SK-N-SH (cell line): ENCODE measurements around the gene ASGR1. TPM values are rescaled to one million over a fixed set of nuclear protein-coding genes. Genes with fewer than 3 reads are reported as not detected.
A peak's percentile ranks its signal among the peaks of the same experiment; 100 is the strongest.

Experiments used
- CTCF ChIA-PET: fragments of 300-600, 350-600 bp; formaldehyde crosslinking; extraction: SDS; loops from one replicate; lab custom pipeline; 2021; lab: Yijun Ruan, JAX
- POLR2A ChIA-PET: fragments of 350-600 bp; sonication (Branson Sonifier 250); formaldehyde crosslinking; extraction: SDS; loops from one replicate; lab custom pipeline; 2020; ENCODE audit warnings: antibody characterized with exemption, inconsistent platforms; lab: Yijun Ruan, JAX
- DNase-seq: peaks from one replicate; pipeline ENCODE4 v3.0.0; 2012
- H2AFZ ChIP-seq: fragments of 200-600 bp; sonication (generic); 2 replicates; pipeline ENCODE4 v1.8.1; 2016; ENCODE audit warnings: antibody characterized with exemption, mild to moderate bottlenecking, low read depth
- H3F3A ChIP-seq: fragments of 200-600 bp; sonication (generic); replicated peaks from 2 replicates; pipeline ENCODE3; 2016; ENCODE audit warnings: antibody characterized with exemption, mild to moderate bottlenecking; ENCODE audit not compliant: insufficient read depth
- H3K27ac ChIP-seq, 2 experiments: fragments of 200-500 bp in 1 of 2; fragments of 200-600 bp in 1 of 2; sonication (Bioruptor generic) in 1 of 2; sonication (generic), shearing (Covaris generic) in 1 of 2; 2 replicates each; pipeline versions ENCODE4 v1.5.1 to v1.6.1; 2014 to 2016; ENCODE audit warnings: low read depth in 2 of 2, inconsistent platforms in 1 of 2, low read length in 1 of 2, mild to moderate bottlenecking in 1 of 2, mixed read lengths in 1 of 2
- H3K27me3 ChIP-seq: fragments of 200-600 bp; sonication (generic), shearing (Covaris generic); 2 replicates; pipeline ENCODE4 v1.6.1; 2016; ENCODE audit warnings: mixed run types; ENCODE audit not compliant: insufficient read depth
- H3K36me3 ChIP-seq, 2 experiments: fragments of 200-500 bp in 1 of 2; fragments of 200-600 bp in 1 of 2; sonication (Bioruptor generic) in 1 of 2; sonication (generic) in 1 of 2; replicated peaks in 1 of 2; 2 replicates each; pipeline versions ENCODE3 to v1.5.1; 2014 to 2016; ENCODE audit warnings: low read length in 1 of 2, mild to moderate bottlenecking in 1 of 2; ENCODE audit not compliant: insufficient read depth in 2 of 2, control insufficient read depth in 1 of 2
- H3K4me1 ChIP-seq, 2 experiments: fragments of 200-500 bp in 1 of 2; fragments of 200-600 bp in 1 of 2; sonication (Bioruptor generic) in 1 of 2; sonication (generic), shearing (Covaris generic) in 1 of 2; 2 replicates each; pipeline versions ENCODE4 v1.5.1 to v1.6.1; 2014 to 2016; ENCODE audit warnings: low read depth in 1 of 2, low read length in 1 of 2, mixed run types in 1 of 2; ENCODE audit not compliant: insufficient read depth in 2 of 2, control insufficient read depth in 1 of 2
- H3K4me2 ChIP-seq: fragments of 200-600 bp; sonication (generic), shearing (Covaris generic); 2 replicates; pipeline ENCODE4 v1.6.1; 2017; ENCODE audit warnings: mixed run types
- H3K4me3 ChIP-seq, 2 experiments: fragments of 200-500 bp in 1 of 2; fragments of 200-600 bp in 1 of 2; sonication (Bioruptor generic) in 1 of 2; sonication (generic), shearing (Covaris generic) in 1 of 2; 2 replicates each; pipeline versions ENCODE4 v1.5.1 to v1.8.1; 2014 to 2016; ENCODE audit warnings: low read depth in 2 of 2, inconsistent platforms in 1 of 2, low read length in 1 of 2, mild to moderate bottlenecking in 1 of 2, mixed read lengths in 1 of 2, moderate library complexity in 1 of 2
- H3K79me2 ChIP-seq: fragments of 200-600 bp; sonication (generic); 2 replicates; pipeline ENCODE4 v1.8.1; 2017; ENCODE audit warnings: mild to moderate bottlenecking; ENCODE audit not compliant: insufficient read depth
- H3K9ac ChIP-seq: fragments of 200-600 bp; sonication (generic); 2 replicates; pipeline ENCODE4 v1.6.1; 2017; ENCODE audit warnings: mixed run types
- H3K9me2 ChIP-seq: fragments of 200-600 bp; sonication (generic); 2 replicates; pipeline ENCODE4 v1.6.1; 2017; ENCODE audit warnings: mixed run types
- H3K9me3 ChIP-seq: fragments of 200-600 bp; sonication (generic); 2 replicates; pipeline ENCODE4 v1.6.1; 2017; ENCODE audit warnings: mixed run types, mild to moderate bottlenecking, moderate library complexity
- H4K20me1 ChIP-seq: fragments of 200-600 bp; sonication (generic); 2 replicates; pipeline ENCODE4 v1.6.1; 2017; ENCODE audit warnings: mild to moderate bottlenecking, mixed run types; ENCODE audit not compliant: insufficient read depth
- CHD2 ChIP-seq: fragments of 150-350 bp; IDR thresholded peaks from 2 replicates; pipeline ENCODE4 v1.6.1; 2018; ENCODE audit warnings: low read length; ENCODE audit not compliant: partially characterized antibody
- CTCF ChIP-seq: fragments of 200-600 bp; sonication (generic); IDR thresholded peaks from 2 replicates; pipeline ENCODE4 v1.6.1; 2017; ENCODE audit warnings: antibody characterized with exemption, mild to moderate bottlenecking, moderate library complexity
- ELF1 ChIP-seq: IDR thresholded peaks from 2 replicates; pipeline ENCODE4 v1.4.0; 2012
- EP300 ChIP-seq, 2 experiments: IDR thresholded peaks; 2 replicates each; pipeline versions ENCODE4 v1.4.0 to v1.6.1; 2012; ENCODE audit warnings: borderline replicate concordance in 1 of 2, low read depth in 1 of 2, low read length in 1 of 2
- EZH2phosphoT487 ChIP-seq: fragments of 200-600 bp; sonication (generic); IDR thresholded peaks from 2 replicates; pipeline ENCODE4 v1.6.1; 2017; ENCODE audit warnings: low read depth, mixed run types, mild to moderate bottlenecking, antibody characterized with exemption, moderate library complexity, borderline replicate concordance
- FOSL2 ChIP-seq: IDR thresholded peaks from 2 replicates; pipeline ENCODE4 v1.4.0; 2012; ENCODE audit warnings: low read depth, mild to moderate bottlenecking, moderate library complexity, borderline replicate concordance
- FOXJ3 ChIP-seq: sonication (generic); formaldehyde crosslinking; IDR thresholded peaks from 2 replicates; pipeline ENCODE4 v1.5.1; 2020; ENCODE audit warnings: mild to moderate bottlenecking, missing genetic modification reagents
- GATA2 ChIP-seq: sonication (generic); formaldehyde crosslinking; IDR thresholded peaks from 2 replicates; pipeline ENCODE4 v1.5.0; 2020; ENCODE audit warnings: mild to moderate bottlenecking, missing genetic modification reagents
- MEF2A ChIP-seq: IDR thresholded peaks from 2 replicates; pipeline ENCODE4 v1.4.0; 2012; ENCODE audit warnings: low read depth, borderline replicate concordance
- MXI1 ChIP-seq: IDR thresholded peaks from 2 replicates; pipeline ENCODE4 v1.6.1; 2012; ENCODE audit warnings: mild to moderate bottlenecking, low read depth, low read length, improper control_type of control experiment
- NFIC ChIP-seq: IDR thresholded peaks from 2 replicates; pipeline ENCODE4 v1.4.0; 2012; ENCODE audit warnings: borderline replicate concordance
- POLR2AphosphoS5 ChIP-seq: IDR thresholded peaks from 2 replicates; pipeline ENCODE4 v1.6.1; 2012; ENCODE audit warnings: low read depth, low read length
- RAD21 ChIP-seq: IDR thresholded peaks from 2 replicates; pipeline ENCODE4 v1.6.1; 2012; ENCODE audit warnings: mild to moderate bottlenecking, low read length
- RCOR1 ChIP-seq: fragments of 150-350 bp; IDR thresholded peaks from 2 replicates; pipeline ENCODE4 v1.6.1; 2017; ENCODE audit warnings: antibody characterized with exemption, low read length
- RFX5 ChIP-seq: IDR thresholded peaks from 2 replicates; pipeline ENCODE4 v1.6.1; 2012; ENCODE audit warnings: mild to moderate bottlenecking, improper control_type of control experiment, low read length
- RXRA ChIP-seq: IDR thresholded peaks from 2 replicates; pipeline ENCODE4 v1.4.0; 2012; ENCODE audit warnings: low read depth, mild to moderate bottlenecking, borderline replicate concordance
- SIN3A ChIP-seq: IDR thresholded peaks from 2 replicates; pipeline ENCODE4 v1.6.1; 2012; ENCODE audit warnings: low read depth, mild to moderate bottlenecking, low read length, moderate library complexity, borderline replicate concordance
- TAF1 ChIP-seq: IDR thresholded peaks from 2 replicates; pipeline ENCODE4 v1.6.1; 2012; ENCODE audit warnings: low read depth, mild to moderate bottlenecking, low read length, moderate library complexity, borderline replicate concordance
- TCF12 ChIP-seq: IDR thresholded peaks from 2 replicates; pipeline ENCODE4 v1.4.0; 2012
- TEAD4 ChIP-seq: IDR thresholded peaks from 2 replicates; pipeline ENCODE4 v1.4.0; 2012; ENCODE audit warnings: mild to moderate bottlenecking, borderline replicate concordance; ENCODE audit not compliant: insufficient read depth
- YY1 ChIP-seq: IDR thresholded peaks from 2 replicates; pipeline ENCODE4 v1.4.0; 2012; ENCODE audit warnings: low read depth, mild to moderate bottlenecking
- WGBS: methylation state at CpG from one replicate; pipeline ENCODE4 v1.1.6; 2017; ENCODE audit warnings: low lambda C conversion rate; 5-methylcytosine and 5-hydroxymethylcytosine counted together
- polyA plus RNA-seq, 3 experiments: library from polyadenylated mRNA; depleted of rRNA; stranded (reverse); fragments of >200 nt; gene quantifications; 2 replicates each; pipeline ENCODE4 v1.2.3, GENCODE V29; 2012
- TF ChIP-seq, protein P1 (sequence below): IDR thresholded peaks from 2 replicates; pipeline ENCODE4; 2012
- TF ChIP-seq, protein P2 (sequence below): IDR thresholded peaks from 2 replicates; pipeline ENCODE4 v1.4.0; 2012; ENCODE audit warnings: low read depth, borderline replicate concordance
- TF ChIP-seq, protein P3 (sequence below): IDR thresholded peaks from 2 replicates; pipeline ENCODE4 v1.4.0; 2012; ENCODE audit warnings: low read depth
- TF ChIP-seq, protein P4 (sequence below): fragments of 150-350 bp; IDR thresholded peaks from 2 replicates; pipeline ENCODE4 v1.6.1; 2016; ENCODE audit warnings: mild to moderate bottlenecking, low read depth, low read length

Gene ASGR1
- polyA plus RNA-seq, 1 of the 3 experiments (the other 2 are of a cell fraction) = 2.1 TPM

GRCh38 chr17:7214300-7215135 lies 35.3 kb upstream of the ASGR1 start:
- no peaks in the 10 kb centered on the region for H3K9me3 ChIP-seq
- peaks cover 57% of the 10 kb centered on the region for H3K79me2 ChIP-seq
- peak overlapping the region; percentile 97 for H3K4me2 ChIP-seq
- under 1% methylated on average over 44 of the region's 45 CpGs for WGBS
- DNase-seq = peak; percentile 91
- H3K9ac ChIP-seq = peak overlapping the region; percentile 58; the same call in 1 of the 2 replicates
- peaks cover 34% of the 10 kb centered on the region for H4K20me1 ChIP-seq
- peak overlapping the region; percentile 56 to 64 for H3K4me3 ChIP-seq
- H3K36me3 ChIP-seq = no peaks in the 10 kb centered on the region
- H2AFZ ChIP-seq = no peak overlapping the region
- POLR2A ChIA-PET = interaction anchor here (0.9 to 1.7 kb wide), 6 partner anchors 10 to 202 kb away, joined by 3 to 6 read pairs (median 4); partner anchors contain the start of genes DVL2, GABARAP, PHF23 and RNASEK
- H3F3A ChIP-seq = peaks cover 40% of the 10 kb centered on the region
- peak overlapping the region; percentile 88 to 96 for H3K27ac ChIP-seq
- peaks cover 26 to 54% of the 10 kb centered on the region in 2 experiments; a peak in 3 of 4 replicates for H3K4me1 ChIP-seq
- CTCF ChIA-PET = interaction anchor here (0.5 to 3.7 kb wide), 24 partner anchors 9 to 170 kb away, joined by 3 to 37 read pairs (median 4); partner anchors contain the start of genes CTDNEP1, DVL2, GABARAP and SLC16A11
- H3K27me3 ChIP-seq = no peaks in the 10 kb centered on the region
- no peaks in the 10 kb centered on the region for H3K9me2 ChIP-seq
- 0 out of 2 replicates have a peak, but pooled peaks have one; percentile 7 for TF ChIP-seq YY1
- no peak for TF ChIP-seq RXRA
- TF ChIP-seq, protein P1, sequence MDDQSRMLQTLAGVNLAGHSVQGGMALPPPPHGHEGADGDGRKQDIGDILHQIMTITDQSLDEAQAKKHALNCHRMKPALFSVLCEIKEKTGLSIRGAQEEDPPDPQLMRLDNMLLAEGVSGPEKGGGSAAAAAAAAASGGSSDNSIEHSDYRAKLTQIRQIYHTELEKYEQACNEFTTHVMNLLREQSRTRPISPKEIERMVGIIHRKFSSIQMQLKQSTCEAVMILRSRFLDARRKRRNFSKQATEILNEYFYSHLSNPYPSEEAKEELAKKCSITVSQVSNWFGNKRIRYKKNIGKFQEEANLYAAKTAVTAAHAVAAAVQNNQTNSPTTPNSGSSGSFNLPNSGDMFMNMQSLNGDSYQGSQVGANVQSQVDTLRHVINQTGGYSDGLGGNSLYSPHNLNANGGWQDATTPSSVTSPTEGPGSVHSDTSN = peak; percentile 53
- TF ChIP-seq EZH2phosphoT487 = no peak
- TF ChIP-seq RFX5 = peak; percentile 97
- peak; percentile 64 for TF ChIP-seq CTCF
- TF ChIP-seq ELF1 = 0 out of 2 replicates have a peak, but pooled peaks have one; percentile 15
- no peak for TF ChIP-seq RCOR1
- TF ChIP-seq, protein P2, sequence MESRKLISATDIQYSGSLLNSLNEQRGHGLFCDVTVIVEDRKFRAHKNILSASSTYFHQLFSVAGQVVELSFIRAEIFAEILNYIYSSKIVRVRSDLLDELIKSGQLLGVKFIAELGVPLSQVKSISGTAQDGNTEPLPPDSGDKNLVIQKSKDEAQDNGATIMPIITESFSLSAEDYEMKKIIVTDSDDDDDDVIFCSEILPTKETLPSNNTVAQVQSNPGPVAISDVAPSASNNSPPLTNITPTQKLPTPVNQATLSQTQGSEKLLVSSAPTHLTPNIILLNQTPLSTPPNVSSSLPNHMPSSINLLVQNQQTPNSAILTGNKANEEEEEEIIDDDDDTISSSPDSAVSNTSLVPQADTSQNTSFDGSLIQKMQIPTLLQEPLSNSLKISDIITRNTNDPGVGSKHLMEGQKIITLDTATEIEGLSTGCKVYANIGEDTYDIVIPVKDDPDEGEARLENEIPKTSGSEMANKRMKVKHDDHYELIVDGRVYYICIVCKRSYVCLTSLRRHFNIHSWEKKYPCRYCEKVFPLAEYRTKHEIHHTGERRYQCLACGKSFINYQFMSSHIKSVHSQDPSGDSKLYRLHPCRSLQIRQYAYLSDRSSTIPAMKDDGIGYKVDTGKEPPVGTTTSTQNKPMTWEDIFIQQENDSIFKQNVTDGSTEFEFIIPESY = no peak
- peak; percentile 61 for TF ChIP-seq CHD2
- TF ChIP-seq, protein P3, sequence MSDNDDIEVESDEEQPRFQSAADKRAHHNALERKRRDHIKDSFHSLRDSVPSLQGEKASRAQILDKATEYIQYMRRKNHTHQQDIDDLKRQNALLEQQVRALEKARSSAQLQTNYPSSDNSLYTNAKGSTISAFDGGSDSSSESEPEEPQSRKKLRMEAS = peak; percentile 52; the same call in 1 of the 2 replicates
- no peak for TF ChIP-seq TCF12
- TF ChIP-seq, protein P4, sequence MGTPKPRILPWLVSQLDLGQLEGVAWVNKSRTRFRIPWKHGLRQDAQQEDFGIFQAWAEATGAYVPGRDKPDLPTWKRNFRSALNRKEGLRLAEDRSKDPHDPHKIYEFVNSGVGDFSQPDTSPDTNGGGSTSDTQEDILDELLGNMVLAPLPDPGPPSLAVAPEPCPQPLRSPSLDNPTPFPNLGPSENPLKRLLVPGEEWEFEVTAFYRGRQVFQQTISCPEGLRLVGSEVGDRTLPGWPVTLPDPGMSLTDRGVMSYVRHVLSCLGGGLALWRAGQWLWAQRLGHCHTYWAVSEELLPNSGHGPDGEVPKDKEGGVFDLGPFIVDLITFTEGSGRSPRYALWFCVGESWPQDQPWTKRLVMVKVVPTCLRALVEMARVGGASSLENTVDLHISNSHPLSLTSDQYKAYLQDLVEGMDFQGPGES = peak; percentile 47; the same call in 1 of the 2 replicates
- peak; percentile 73 for TF ChIP-seq GATA2 (CRISPR knock-in tag)
- no peak for TF ChIP-seq FOSL2
- peak; percentile 62 for TF ChIP-seq MXI1
- no peak for TF ChIP-seq MEF2A
- TF ChIP-seq TAF1 = no peak
- TF ChIP-seq EP300 (IDR thresholded peaks at IDR 0.05; ENCODE audit: borderline replicate concordance in 1 of 2, low read depth in 1 of 2, low read length in 1 of 2) = no peak; a peak in 1 of 4 replicates
- no peak for TF ChIP-seq POLR2AphosphoS5
- TF ChIP-seq RAD21 = peak; percentile 24; the same call in 1 of the 2 replicates
- TF ChIP-seq FOXJ3 (CRISPR knock-in tag) = no peak
- no peak for TF ChIP-seq NFIC
- TF ChIP-seq SIN3A = peak; percentile 10; the same call in 1 of the 2 replicates
- no peak for TF ChIP-seq TEAD4
